Hepatocyte (in vitro differentiated cells): ENCODE data around the gene TBPL1. TPM values are rescaled to one million over a fixed set of nuclear protein-coding genes. Genes with fewer than 3 reads are reported as not detected.

Experiments
- DNase-seq: peaks from one replicate; pipeline ENCODE4 v3.0.0-alpha.2; 2016; ENCODE audit warnings: low spot score
- H2AFZ ChIP-seq: fragments of 200-600 bp; sonication (generic); 2 replicates; pipeline ENCODE4 v1.6.0; 2016; ENCODE audit warnings: antibody characterized with exemption, mild to moderate bottlenecking
- H3K27ac ChIP-seq: fragments of 200-600 bp; sonication (generic); 2 replicates; pipeline ENCODE4 v1.5.1; 2016; ENCODE audit warnings: mild to moderate bottlenecking
- H3K27me3 ChIP-seq: fragments of 200-600 bp; sonication (generic); 2 replicates; pipeline ENCODE4 v1.6.1; 2016
- H3K36me3 ChIP-seq: fragments of 200-600 bp; sonication (generic); replicated peaks from 2 replicates; pipeline ENCODE4 v1.5.1; 2016; ENCODE audit warnings: low read depth; ENCODE audit not compliant: insufficient read depth
- H3K4me1 ChIP-seq: fragments of 200-600 bp; sonication (generic); 2 replicates; pipeline ENCODE4 v1.5.1; 2016; ENCODE audit warnings: mild to moderate bottlenecking, moderate library complexity; ENCODE audit not compliant: insufficient read depth
- H3K4me2 ChIP-seq: fragments of 200-600 bp; sonication (generic); 2 replicates; pipeline ENCODE4 v1.6.0; 2016
- H3K4me3 ChIP-seq: fragments of 200-600 bp; sonication (generic); 2 replicates; pipeline ENCODE4 v1.5.1; 2016; ENCODE audit warnings: mild to moderate bottlenecking
- H3K79me2 ChIP-seq: fragments of 200-600 bp; sonication (generic); 2 replicates; pipeline ENCODE4 v1.6.0; 2017; ENCODE audit warnings: mild to moderate bottlenecking
- H3K9me2 ChIP-seq: fragments of 200-600 bp; sonication (generic); replicated peaks from 2 replicates; pipeline ENCODE4 v1.6.0; 2017; ENCODE audit warnings: mild to moderate bottlenecking; ENCODE audit not compliant: insufficient read depth
- H3K9me3 ChIP-seq: fragments of 200-600 bp; sonication (generic); 2 replicates; pipeline ENCODE4 v1.5.1; 2016; ENCODE audit warnings: low read depth, mild to moderate bottlenecking
- H4K20me1 ChIP-seq: fragments of 200-600 bp; sonication (generic); 2 replicates; pipeline ENCODE4 v1.6.0; 2016; ENCODE audit warnings: mild to moderate bottlenecking; ENCODE audit not compliant: insufficient read depth, poor library complexity, severe bottlenecking
- EZH2 ChIP-seq: fragments of 200-600 bp; sonication (generic); IDR thresholded peaks from 2 replicates; pipeline ENCODE4 v1.6.1; 2016; ENCODE audit warnings: antibody characterized with exemption, mild to moderate bottlenecking, borderline replicate concordance
- EZH2phosphoT487 ChIP-seq: fragments of 200-600 bp; sonication (generic); IDR thresholded peaks from one replicate; pipeline ENCODE4 v1.6.1; 2018; ENCODE audit warnings: antibody characterized with exemption, mild to moderate bottlenecking, low read depth, moderate library complexity; ENCODE audit not compliant: unreplicated experiment, severe bottlenecking
- WGBS: methylation state at CpG from one replicate; pipeline ENCODE4 v1.1.6; 2016; ENCODE audit warnings: low lambda C conversion rate; ENCODE audit errors: missing lambda C conversion rate; 5-methylcytosine and 5-hydroxymethylcytosine counted together
- polyA plus RNA-seq: library from polyadenylated mRNA; unstranded; fragments of >200 nt; fragmentation: Nextera tagmentation; extraction: Ambion mirVana; gene quantifications from 2 replicates; pipeline ENCODE4 v1.2.1, GENCODE V29; 2016
- total RNA-seq: library from RNA; depleted of rRNA; stranded (reverse); fragments of >200 nt; gene quantifications from 2 replicates; pipeline ENCODE4 v1.2.3, GENCODE V29; 2014
- TF ChIP-seq, protein P1 (sequence below): fragments of 200-600 bp; sonication (generic); IDR thresholded peaks from 2 replicates; pipeline ENCODE4 v1.5.1; 2016; ENCODE audit warnings: antibody characterized with exemption, mild to moderate bottlenecking; ENCODE audit not compliant: poor library complexity

Gene TBPL1
- total and polyA plus RNA-seq, 2 experiments from 2014 or later: 26.2 to 36.8 TPM

DNA sequence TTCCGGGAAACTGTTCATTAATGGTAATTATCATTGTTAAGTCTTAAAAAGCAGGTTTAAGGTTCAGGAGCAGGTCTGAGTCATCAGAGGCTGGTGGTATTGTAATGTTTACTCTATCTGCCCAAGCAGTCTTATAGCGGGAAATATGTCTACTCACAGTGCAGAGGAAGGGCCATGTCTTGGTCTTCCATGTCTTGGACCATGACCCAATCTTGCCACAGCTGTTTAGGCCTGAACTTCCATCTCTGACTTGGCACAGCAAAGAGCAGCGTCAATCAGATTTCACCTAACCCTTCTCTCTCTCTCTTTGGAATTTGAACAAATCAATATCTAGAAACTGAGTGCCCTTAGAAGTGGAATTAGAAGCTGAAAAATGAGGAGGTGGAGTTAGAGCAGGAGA, 73.6 kb downstream of the TBPL1 start:
- 78% methylated on average over 3 of the region's 3 CpGs for WGBS
- Histone ChIP-seq H2AFZ (no peak overlapping the region), H3K36me3 (no peaks in the 10 kb centered on the region), H3K9me3 (no peaks in the 10 kb centered on the region), H3K27me3 (no peaks in the 10 kb centered on the region), H3K4me1 (no peaks in the 10 kb centered on the region), H4K20me1 (no peaks in the 10 kb centered on the region), H3K79me2 (no peaks in the 10 kb centered on the region), H3K4me2 (no peak overlapping the region), H3K27ac (no peak overlapping the region), H3K4me3 (no peak overlapping the region), H3K9me2 (no peaks in the 10 kb centered on the region)
- no peak for TF ChIP-seq EZH2
- TF ChIP-seq, protein P1, sequence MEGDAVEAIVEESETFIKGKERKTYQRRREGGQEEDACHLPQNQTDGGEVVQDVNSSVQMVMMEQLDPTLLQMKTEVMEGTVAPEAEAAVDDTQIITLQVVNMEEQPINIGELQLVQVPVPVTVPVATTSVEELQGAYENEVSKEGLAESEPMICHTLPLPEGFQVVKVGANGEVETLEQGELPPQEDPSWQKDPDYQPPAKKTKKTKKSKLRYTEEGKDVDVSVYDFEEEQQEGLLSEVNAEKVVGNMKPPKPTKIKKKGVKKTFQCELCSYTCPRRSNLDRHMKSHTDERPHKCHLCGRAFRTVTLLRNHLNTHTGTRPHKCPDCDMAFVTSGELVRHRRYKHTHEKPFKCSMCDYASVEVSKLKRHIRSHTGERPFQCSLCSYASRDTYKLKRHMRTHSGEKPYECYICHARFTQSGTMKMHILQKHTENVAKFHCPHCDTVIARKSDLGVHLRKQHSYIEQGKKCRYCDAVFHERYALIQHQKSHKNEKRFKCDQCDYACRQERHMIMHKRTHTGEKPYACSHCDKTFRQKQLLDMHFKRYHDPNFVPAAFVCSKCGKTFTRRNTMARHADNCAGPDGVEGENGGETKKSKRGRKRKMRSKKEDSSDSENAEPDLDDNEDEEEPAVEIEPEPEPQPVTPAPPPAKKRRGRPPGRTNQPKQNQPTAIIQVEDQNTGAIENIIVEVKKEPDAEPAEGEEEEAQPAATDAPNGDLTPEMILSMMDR: no peak
- TF ChIP-seq EZH2phosphoT487: no peak
- peak; percentile 23 for DNase-seq

- DNase-seq: no peak
- no peak overlapping the region for H3K27ac ChIP-seq
- no peaks in the 10 kb centered on the region for H3K79me2 ChIP-seq
- no peaks in the 10 kb centered on the region for H3K9me3 ChIP-seq
- WGBS: 83% methylated on average over 5 of the region's 5 CpGs
- no peaks in the 10 kb centered on the region for H3K27me3 ChIP-seq
- no peaks in the 10 kb centered on the region for H3K9me2 ChIP-seq
- H3K4me2 ChIP-seq: no peak overlapping the region
- H4K20me1 ChIP-seq: no peaks in the 10 kb centered on the region
- no peak overlapping the region for H3K4me3 ChIP-seq
- H2AFZ ChIP-seq: no peak overlapping the region
- H3K36me3 ChIP-seq: no peaks in the 10 kb centered on the region
- no peaks in the 10 kb centered on the region for H3K4me1 ChIP-seq
- TF ChIP-seq EZH2 (no peak), EZH2phosphoT487 (no peak)
- TF ChIP-seq, protein P1: no peak
Observed at GRCh38 chr6:134028438-134028837, 75.4 kb downstream of the TBPL1 start.

DNA sequence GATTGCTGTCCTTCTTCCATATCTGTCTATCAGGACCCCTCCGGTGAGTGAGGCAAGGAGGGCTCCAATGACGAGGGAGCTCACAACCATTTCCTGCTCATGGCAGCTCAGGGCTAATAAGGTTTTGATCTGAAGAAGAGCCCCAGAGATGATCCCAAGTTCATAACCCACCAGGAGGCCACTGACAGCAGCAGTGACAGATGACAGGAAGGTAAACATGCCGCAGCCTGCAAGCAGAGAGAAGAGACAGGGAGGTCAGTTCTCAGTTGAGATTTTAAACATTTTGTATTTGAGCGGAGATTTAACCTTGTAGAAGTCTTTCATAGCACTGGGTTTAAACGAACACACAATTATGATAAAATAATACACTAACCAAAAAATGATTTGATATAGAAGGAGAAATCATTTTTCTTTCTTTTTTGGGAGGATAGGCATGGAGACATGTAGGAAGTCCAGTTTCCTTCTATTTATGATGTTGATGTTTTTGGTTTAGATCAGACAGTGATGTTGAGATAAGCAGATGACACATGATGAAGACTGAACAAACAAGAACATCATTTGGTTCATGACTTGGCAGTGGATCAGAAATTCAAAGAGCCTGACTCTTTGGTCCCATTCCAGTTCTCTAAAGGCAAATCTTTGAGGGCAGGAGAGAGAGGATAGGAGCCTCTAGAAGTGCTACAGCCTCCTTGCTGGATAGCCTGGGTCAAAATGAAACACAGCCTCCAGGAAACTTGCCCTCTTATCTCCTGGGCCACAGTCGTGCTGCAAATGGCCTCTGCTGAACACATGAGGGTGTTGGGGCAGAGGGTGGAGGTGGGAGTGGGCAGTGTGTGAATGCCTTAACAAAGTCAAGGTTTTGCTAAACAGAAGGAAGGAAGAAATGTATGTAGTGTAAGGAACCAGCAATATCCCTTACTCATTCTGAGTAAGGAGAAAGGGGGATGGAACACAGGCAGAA, 76.8 kb downstream of the TBPL1 start:
- no peak for DNase-seq
- H4K20me1 ChIP-seq: no peaks in the 10 kb centered on the region
- no peak overlapping the region for H3K4me3 ChIP-seq
- TF ChIP-seq EZH2 (no peak), EZH2phosphoT487 (no peak)
- TF ChIP-seq, protein P1: no peak
- no peak overlapping the region for H3K27ac ChIP-seq
- no peaks in the 10 kb centered on the region for H3K36me3 ChIP-seq
- H2AFZ ChIP-seq: no peak overlapping the region
- no peak overlapping the region for H3K4me2 ChIP-seq
- no peaks in the 10 kb centered on the region for H3K4me1 ChIP-seq
- no peaks in the 10 kb centered on the region for H3K27me3 ChIP-seq
- WGBS: 65% methylated on average over 6 of the region's 6 CpGs
- H3K79me2 ChIP-seq: no peaks in the 10 kb centered on the region
- no peaks in the 10 kb centered on the region for H3K9me2 ChIP-seq
- H3K9me3 ChIP-seq: no peaks in the 10 kb centered on the region
